H1 (cell line): Measurements from ENCODE around the gene FRMPD4. TPM values are rescaled to one million over a fixed set of nuclear protein-coding genes. Genes with fewer than 3 reads are reported as not detected.

Experiments used
- CTCF ChIA-PET: fragments of 300-600 bp; sonication (Branson Sonifier 250); formaldehyde crosslinking; loops from one replicate; lab custom pipeline; 2021; ENCODE audit not compliant: partially characterized antibody; lab: Charles Lee
- POLR2A ChIA-PET: fragments of 300-600 bp; sonication (Branson Sonifier 250); formaldehyde crosslinking; loops from one replicate; lab custom pipeline; 2021; ENCODE audit warnings: inconsistent platforms; ENCODE audit not compliant: partially characterized antibody; lab: Charles Lee
- DNase-seq, 2 experiments: peaks; one replicate each; pipeline versions ENCODE4 v3.0.0 to v3.0.0-alpha.2; 2010 to 2022; ENCODE audit warnings: low spot score in 2 of 2, low read depth in 1 of 2, mixed read lengths in 1 of 2
- FAIRE-seq: peaks from 2 replicates; lab custom pipeline; 2011; peaks lifted over from hg19 to GRCh38; lab: Jason Lieb, UNC
- H2AFZ ChIP-seq: 2 replicates; pipeline ENCODE4 v1.8.1; 2012; ENCODE audit warnings: low read length, inconsistent platforms
- H2AK5ac ChIP-seq: 2 replicates; pipeline ENCODE4 v1.6.1; 2013; ENCODE audit warnings: low read depth, low read length
- H2BK120ac ChIP-seq: replicated peaks from 2 replicates; pipeline ENCODE3; 2013; ENCODE audit warnings: low read depth, low read length, inconsistent platforms
- H2BK12ac ChIP-seq: 2 replicates; pipeline ENCODE4 v1.6.1; 2013; ENCODE audit warnings: low read depth, low read length
- H2BK15ac ChIP-seq: 2 replicates; pipeline ENCODE4 v1.6.1; 2013; ENCODE audit warnings: low read length
- H2BK20ac ChIP-seq: 2 replicates; pipeline ENCODE4 v1.6.1; 2013; ENCODE audit warnings: low read length
- H2BK5ac ChIP-seq: 2 replicates; pipeline ENCODE4 v1.6.1; 2013; ENCODE audit warnings: low read depth, low read length
- H3K14ac ChIP-seq: 2 replicates; pipeline ENCODE4 v1.6.1; 2013; ENCODE audit warnings: inconsistent platforms; ENCODE audit not compliant: insufficient read length
- H3K18ac ChIP-seq: 2 replicates; pipeline ENCODE4 v1.6.1; 2013; ENCODE audit warnings: low read length; ENCODE audit errors: extremely low read depth
- H3K23ac ChIP-seq: 2 replicates; pipeline ENCODE4 v1.6.1; 2013; ENCODE audit warnings: inconsistent platforms; ENCODE audit not compliant: insufficient read length
- H3K23me2 ChIP-seq: 2 replicates; pipeline ENCODE4 v1.6.1; 2013; ENCODE audit warnings: low read depth, low read length
- H3K27ac ChIP-seq: 2 replicates; pipeline ENCODE4 v1.6.1; 2011; ENCODE audit warnings: low read depth, low read length, inconsistent platforms
- H3K27me3 ChIP-seq, 4 experiments: replicated peaks in 1 of 4; 1 replicate in 1 of 4; 2 replicates in 3 of 4; pipeline versions ENCODE4 v1.6.1 to v1.8.1; 2011 to 2013; ENCODE audit warnings: low read length in 3 of 4, mild to moderate bottlenecking in 3 of 4, inconsistent platforms in 2 of 4, mixed read lengths in 2 of 4, moderate library complexity in 1 of 4; ENCODE audit not compliant: control insufficient read depth in 3 of 4, insufficient read depth in 3 of 4; ENCODE audit errors: extremely low read depth in 1 of 4
- H3K36me3 ChIP-seq, 4 experiments: 2 replicates each; pipeline versions ENCODE4 v1.6.1 to v1.8.1; 2011 to 2013; ENCODE audit warnings: mild to moderate bottlenecking in 4 of 4, low read length in 3 of 4, moderate library complexity in 2 of 4, control low read depth in 1 of 4, inconsistent platforms in 1 of 4; ENCODE audit not compliant: insufficient read depth in 4 of 4, control insufficient read depth in 2 of 4
- H3K4ac ChIP-seq: replicated peaks from 2 replicates; pipeline ENCODE3; 2013; ENCODE audit warnings: low read length, low read depth, mixed read lengths, inconsistent platforms; ENCODE audit not compliant: insufficient read length
- H3K4me1 ChIP-seq, 4 experiments: replicated peaks in 1 of 4; 1 replicate in 1 of 4; 2 replicates in 3 of 4; pipeline versions ENCODE4 v1.6.1 to v1.8.1; 2011 to 2013; ENCODE audit warnings: low read length in 3 of 4, inconsistent platforms in 2 of 4, mixed read lengths in 1 of 4; ENCODE audit not compliant: insufficient read depth in 4 of 4, control insufficient read depth in 3 of 4
- H3K4me2 ChIP-seq, 2 experiments: 2 replicates each; pipeline versions ENCODE4 v1.6.1 to v1.8.1; 2011 to 2013; ENCODE audit warnings: low read depth in 2 of 2, low read length in 2 of 2, control low read depth in 1 of 2, inconsistent platforms in 1 of 2, mild to moderate bottlenecking in 1 of 2; ENCODE audit not compliant: insufficient read depth in 1 of 2
- H3K4me3 ChIP-seq, 4 experiments: fragments of 200-600, 300-600 bp in 1 of 4; sonication (generic), shearing (Covaris generic), sonication (Bioruptor Twin) in 1 of 4; 2 replicates each; pipeline versions ENCODE4 v1.5.1 to v1.8.1; 2011 to 2016; ENCODE audit warnings: low read length in 4 of 4, low read depth in 3 of 4, control low read depth in 2 of 4, inconsistent platforms in 2 of 4, mild to moderate bottlenecking in 2 of 4, mixed read lengths in 1 of 4, moderate library complexity in 1 of 4; ENCODE audit not compliant: insufficient read depth in 2 of 4; ENCODE audit errors: extremely low read depth in 1 of 4
- H3K56ac ChIP-seq: replicated peaks from 2 replicates; pipeline ENCODE3; 2013; ENCODE audit warnings: low read depth, mild to moderate bottlenecking, mixed read lengths, low read length, inconsistent platforms; ENCODE audit not compliant: insufficient read length
- H3K79me1 ChIP-seq: 2 replicates; pipeline ENCODE4 v1.6.1; 2013; ENCODE audit warnings: low read depth, low read length, control low read depth
- H3K79me2 ChIP-seq, 2 experiments: 2 replicates each; pipeline versions ENCODE4 v1.6.1 to v1.8.1; 2012 to 2013; ENCODE audit warnings: low read length in 2 of 2, mild to moderate bottlenecking in 2 of 2, inconsistent platforms in 1 of 2; ENCODE audit not compliant: insufficient read depth in 2 of 2, control insufficient read depth in 1 of 2
- H3K9ac ChIP-seq, 4 experiments: replicated peaks in 1 of 4; 1 replicate in 1 of 4; 2 replicates in 3 of 4; pipeline versions ENCODE4 v1.6.1 to v1.8.1; 2011 to 2013; ENCODE audit warnings: low read depth in 3 of 4, low read length in 3 of 4, control low read depth in 2 of 4, mild to moderate bottlenecking in 2 of 4, moderate library complexity in 2 of 4, inconsistent platforms in 1 of 4; ENCODE audit errors: extremely low read depth in 1 of 4
- H3K9me3 ChIP-seq, 2 experiments: 2 replicates each; pipeline versions ENCODE4 v1.6.1 to v1.8.1; 2012 to 2013; ENCODE audit warnings: mild to moderate bottlenecking in 2 of 2, moderate library complexity in 2 of 2, control low read depth in 1 of 2, inconsistent platforms in 1 of 2, low read depth in 1 of 2, low read length in 1 of 2, mixed read lengths in 1 of 2; ENCODE audit not compliant: insufficient read depth in 2 of 2
- H4K20me1 ChIP-seq, 2 experiments: replicated peaks in 1 of 2; 2 replicates each; pipeline versions ENCODE3 to v1.8.1; 2011 to 2013; ENCODE audit warnings: inconsistent platforms in 2 of 2, low read length in 2 of 2, mild to moderate bottlenecking in 1 of 2; ENCODE audit not compliant: insufficient read depth in 2 of 2, control insufficient read depth in 1 of 2
- H4K5ac ChIP-seq: 2 replicates; pipeline ENCODE4 v1.6.1; 2013; ENCODE audit warnings: low read length, low read depth, mixed read lengths, inconsistent platforms; ENCODE audit not compliant: insufficient read length
- H4K8ac ChIP-seq: 2 replicates; pipeline ENCODE4 v1.8.0; 2013; ENCODE audit warnings: mild to moderate bottlenecking, moderate library complexity, low read length, inconsistent platforms; ENCODE audit not compliant: insufficient read depth; ENCODE audit errors: extremely low read depth
- H4K91ac ChIP-seq: replicated peaks from 2 replicates; pipeline ENCODE3; 2013; ENCODE audit warnings: low read length, mixed read lengths, inconsistent platforms; ENCODE audit not compliant: insufficient read length
- CTCF ChIP-seq, 3 experiments: IDR thresholded peaks; 1 replicate in 2 of 3; 2 replicates in 1 of 3; pipeline versions ENCODE4 v1.5.1 to v1.6.1; 2011; ENCODE audit warnings: low read length in 3 of 3, mild to moderate bottlenecking in 3 of 3, inconsistent platforms in 2 of 3, low read depth in 1 of 3, moderate library complexity in 1 of 3; ENCODE audit not compliant: insufficient read depth in 1 of 3; ENCODE audit errors: control extremely low read depth in 1 of 3
- GABPA ChIP-seq: IDR thresholded peaks from 2 replicates; pipeline ENCODE4 v1.6.1; 2011; ENCODE audit warnings: mild to moderate bottlenecking, low read length, moderate library complexity, borderline replicate concordance; ENCODE audit not compliant: insufficient read depth
- KDM1A ChIP-seq: fragments of 200-600, 300-600 bp; sonication (generic); IDR thresholded peaks from 2 replicates; pipeline ENCODE4 v1.7.1; 2016; ENCODE audit warnings: mild to moderate bottlenecking, low read length, borderline replicate concordance
- KDM5A ChIP-seq: fragments of 200-600 bp; IDR thresholded peaks from 2 replicates; pipeline ENCODE4 v1.7.1; 2012; ENCODE audit warnings: mild to moderate bottlenecking, low read length, inconsistent platforms, mixed read lengths
- POLR2AphosphoS5 ChIP-seq: IDR thresholded peaks from 2 replicates; pipeline ENCODE4 v1.6.1; 2011; ENCODE audit warnings: low read depth, low read length
- SP1 ChIP-seq: IDR thresholded peaks from 2 replicates; pipeline ENCODE4 v1.6.1; 2011; ENCODE audit warnings: low read depth, low read length
- SP4 ChIP-seq: IDR thresholded peaks from 2 replicates; pipeline ENCODE4 v1.6.1; 2012; ENCODE audit warnings: low read length, inconsistent platforms
- TAF7 ChIP-seq: optimal IDR thresholded peaks from 2 replicates; pipeline ENCODE3; 2011; ENCODE audit warnings: low read depth, mild to moderate bottlenecking, inconsistent platforms, low read length, moderate library complexity, borderline replicate concordance
- TEAD4 ChIP-seq: IDR thresholded peaks from 2 replicates; pipeline ENCODE4 v1.6.1; 2012; ENCODE audit warnings: low read depth, low read length, inconsistent platforms, mixed read lengths
- YY1 ChIP-seq: IDR thresholded peaks from 2 replicates; pipeline ENCODE4 v1.6.1; 2011; ENCODE audit warnings: low read depth, mild to moderate bottlenecking, low read length
- WGBS, 2 experiments: shearing (Covaris generic) in 1 of 2; methylation state at CpG; one replicate each; pipeline versions ENCODE4 v1.1.6 to v1.1.7; 2013 to 2015; ENCODE audit warnings: low lambda C conversion rate in 2 of 2, mixed read lengths in 2 of 2, inconsistent platforms in 1 of 2, low coverage in 1 of 2, missing lambda C conversion rate in 1 of 2; ENCODE audit not compliant: insufficient replicate concordance in 2 of 2, insufficient coverage in 1 of 2, insufficient read length in 1 of 2; ENCODE audit errors: extremely low coverage in 1 of 2, missing lambda C conversion rate in 1 of 2; 5-methylcytosine and 5-hydroxymethylcytosine counted together
- polyA plus RNA-seq, 7 experiments: library from polyadenylated mRNA; depleted of rRNA in 3 of 7; stranded (reverse) in 5 of 7; unstranded in 2 of 7; fragments of >200 nt in 5 of 7; fragments of 200-250 nt in 2 of 7; gene quantifications; 1 replicate in 5 of 7; 2 replicates in 1 of 7; 4 replicates in 1 of 7; pipeline versions ENCODE4 v1.2.1 to v1.2.3, GENCODE V29; 2011 to 2013; ENCODE audit warnings: missing spikeins in 2 of 7, mixed read lengths in 2 of 7
- total RNA-seq: library from RNA; stranded (reverse); fragmentation: NEBNext Ultra II Directional; extraction: Animal tissue kit (Norgen Biotek cat#: 25700); gene quantifications from 2 replicates; pipeline ENCODE4 v1.2.1, GENCODE V29; 2021

The FRMPD4 gene
- total and polyA plus RNA-seq, 2 of the 8 experiments (the other 6 are each of a cell fraction or from before 2014, with no cell fraction given): 0.02 to 0.37 TPM

- ChIA-PET POLR2A (no interaction called here), CTCF (interaction anchor here (1.2 kb wide), 1 partner anchor 41 kb away, joined by 3 read pairs; no protein-coding TSS in a partner anchor)
- Histone ChIP-seq H2BK15ac (no peak overlapping the region), H3K4me3 (no peak overlapping the region), H3K9me3 (no peaks in the 10 kb centered on the region), H4K8ac (no peak overlapping the region), H4K20me1 (no peaks in the 10 kb centered on the region), H3K14ac (no peak overlapping the region), H3K4me1 (no peaks in the 10 kb centered on the region), H2BK20ac (no peak overlapping the region), H2BK12ac (no peak overlapping the region), H3K56ac (no peak overlapping the region), H4K5ac (no peak overlapping the region), H4K91ac (no peak overlapping the region), H3K79me1 (no peaks in the 10 kb centered on the region), H3K4ac (no peak overlapping the region), H3K4me2 (no peak overlapping the region), H3K23ac (no peak overlapping the region), H3K27ac (no peak overlapping the region), H2AFZ (no peak overlapping the region), H2AK5ac (no peak overlapping the region), H3K9ac (no peak overlapping the region), H3K23me2 (no peaks in the 10 kb centered on the region), H3K27me3 (no peaks in the 10 kb centered on the region), H2BK120ac (no peak overlapping the region), H3K79me2 (no peaks in the 10 kb centered on the region), H3K18ac (no peak overlapping the region), H2BK5ac (no peak overlapping the region), H3K36me3 (no peaks in the 10 kb centered on the region)
- DNase-seq (no peak), FAIRE-seq (no peak)
- 71% methylated on average over 2 of the region's 4 CpGs; no CpG with 5 or more reads in 1 of the 2 experiments for WGBS, 2 experiments
- no peak for TF ChIP-seq GABPA
- no peak for TF ChIP-seq YY1
- TF ChIP-seq SP4: no peak
- no peak for TF ChIP-seq KDM1A
- TF ChIP-seq SP1: no peak
- no peak for TF ChIP-seq CTCF (IDR thresholded peaks at IDR 0.05; ENCODE audit: control extremely low read depth in 1 of 3, insufficient read depth in 1 of 3, low read depth in 1 of 3, low read length in 3 of 3)
- no peak for TF ChIP-seq TAF7
- TF ChIP-seq TEAD4: no peak
- no peak for TF ChIP-seq KDM5A
- no peak for TF ChIP-seq POLR2AphosphoS5
Observed at GRCh38 chrX:12425496-12425895, 287.2 kb downstream of the FRMPD4 start.
